Esophagus squamous epithelium (tissue), 5 donors: ENCODE measurements around the gene EHD2. TPM values are rescaled to one million over a fixed set of nuclear protein-coding genes. Genes with fewer than 3 reads are reported as not detected.
"Not testable (repeated sequence)": the region's sequence is repeated elsewhere in the genome, so short reads cannot be mapped to it uniquely, and the experiment has no call there.

Experiments used
- DNase-seq: peaks from one replicate; lab custom pipeline; 2025; lab: John Stamatoyannopoulos, UW
- H3K27ac ChIP-seq, 4 donors: fragments of 200-600 bp; sonication (generic); one replicate each; pipeline ENCODE4 v1.5.1; 2016 to 2019; ENCODE audit warnings: mild to moderate bottlenecking in 1 of 4
- H3K27me3 ChIP-seq, 4 donors: fragments of 200-600 bp; sonication (generic); 1 replicate in 3 of 4; 2 replicates in 1 of 4; pipeline versions ENCODE4 v1.5.1 to v1.6.0; 2017 to 2021; ENCODE audit warnings: antibody characterized with exemption in 1 of 4
- H3K36me3 ChIP-seq, 3 donors: fragments of 200-600 bp; sonication (generic); one replicate each; pipeline ENCODE4 v1.5.1; 2016 to 2019
- H3K4me1 ChIP-seq, 3 donors: fragments of 200-600 bp; sonication (generic); one replicate each; pipeline ENCODE4 v1.5.1; 2017 to 2019
- H3K4me3 ChIP-seq, 4 donors: fragments of 200-600 bp; sonication (generic); 1 replicate in 3 of 4; 2 replicates in 1 of 4; pipeline ENCODE4 v1.5.1; 2016 to 2019; ENCODE audit warnings: mild to moderate bottlenecking in 2 of 4, moderate library complexity in 1 of 4
- H3K9me3 ChIP-seq, 3 donors: fragments of 200-600 bp; sonication (generic); one replicate each; pipeline ENCODE4 v1.5.1; 2016 to 2019
- CTCF ChIP-seq, 6 experiments: fragments of 450-650 bp in 4 of 6; fragments of 200-600 bp in 2 of 6; sonication (generic) in 2 of 6; IDR thresholded peaks; one replicate each; pipeline ENCODE4 v1.5.1; 2016 to 2019; ENCODE audit warnings: antibody characterized with exemption in 6 of 6, mild to moderate bottlenecking in 4 of 6, moderate library complexity in 4 of 6
- POLR2A ChIP-seq, 4 donors: fragments of 450-650 bp; IDR thresholded peaks; one replicate each; pipeline ENCODE4 v1.6.1; 2017; ENCODE audit warnings: antibody characterized with exemption in 4 of 4, mild to moderate bottlenecking in 4 of 4, moderate library complexity in 3 of 4
- WGBS, 2 donors: methylation state at CpG; one replicate each; pipeline ENCODE4 v1.1.5; 2018; 5-methylcytosine and 5-hydroxymethylcytosine counted together
- intact Hi-C: fragments of 100-400 bp; cut with DNase I; formaldehyde crosslinking; loops from one replicate; pipeline ENCODE4 v1.15.0; 2022
- total RNA-seq, 4 donors: library from RNA; depleted of rRNA; stranded (reverse); fragments of >200 nt; gene quantifications; one replicate each; pipeline ENCODE4 v1.1.0, GENCODE V29; 2016
- donor health status: DM: yes; HTN: yes; CAD: no.

Gene EHD2, protein sequence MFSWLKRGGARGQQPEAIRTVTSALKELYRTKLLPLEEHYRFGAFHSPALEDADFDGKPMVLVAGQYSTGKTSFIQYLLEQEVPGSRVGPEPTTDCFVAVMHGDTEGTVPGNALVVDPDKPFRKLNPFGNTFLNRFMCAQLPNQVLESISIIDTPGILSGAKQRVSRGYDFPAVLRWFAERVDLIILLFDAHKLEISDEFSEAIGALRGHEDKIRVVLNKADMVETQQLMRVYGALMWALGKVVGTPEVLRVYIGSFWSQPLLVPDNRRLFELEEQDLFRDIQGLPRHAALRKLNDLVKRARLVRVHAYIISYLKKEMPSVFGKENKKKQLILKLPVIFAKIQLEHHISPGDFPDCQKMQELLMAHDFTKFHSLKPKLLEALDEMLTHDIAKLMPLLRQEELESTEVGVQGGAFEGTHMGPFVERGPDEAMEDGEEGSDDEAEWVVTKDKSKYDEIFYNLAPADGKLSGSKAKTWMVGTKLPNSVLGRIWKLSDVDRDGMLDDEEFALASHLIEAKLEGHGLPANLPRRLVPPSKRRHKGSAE
- 10 to 100 TPM; 34.8 to 50.7 (median 39.2) TPM for total RNA-seq

- no peaks in the 10 kb centered on the region for H3K9me3 ChIP-seq
- peak within 1 kb of the TSS; percentile 88 to 96 (median 91) for H3K27ac ChIP-seq
- no peak for DNase-seq
- H3K36me3 ChIP-seq = peaks cover 0 to 19% (median 12%) of the 10 kb centered on the region in 3 donors
- TF ChIP-seq CTCF (IDR thresholded peaks at IDR 0.05) (peak; percentile 86 to 98 (median 95)), POLR2A (IDR thresholded peaks at IDR 0.05) (peak in 2 of 4 donors; percentile 81 to 83)
- peak within 1 kb of the TSS; percentile 60 to 83 (median 78) for H3K4me3 ChIP-seq
- WGBS, 2 donors = 4 to 11% methylated on average over 11 to 20 of the region's 52 CpGs
- intact Hi-C loops = loop anchor here (5.0 kb wide), 1 partner anchor 74 kb away; no protein-coding TSS in a partner anchor
- H3K27me3 ChIP-seq = no peaks in the 10 kb centered on the region
- H3K4me1 ChIP-seq = peaks cover under 1 to 57% (median 37%) of the 10 kb centered on the region in 3 donors
These were observed at the start of gene EHD2 for GRCh38 chr19:47713046-47714021. Gene EHD2, plus strand, starts transcription at chr19:47713422. Its CDS starts 3,191 bp downstream, at chr19:47716613.

DNA sequence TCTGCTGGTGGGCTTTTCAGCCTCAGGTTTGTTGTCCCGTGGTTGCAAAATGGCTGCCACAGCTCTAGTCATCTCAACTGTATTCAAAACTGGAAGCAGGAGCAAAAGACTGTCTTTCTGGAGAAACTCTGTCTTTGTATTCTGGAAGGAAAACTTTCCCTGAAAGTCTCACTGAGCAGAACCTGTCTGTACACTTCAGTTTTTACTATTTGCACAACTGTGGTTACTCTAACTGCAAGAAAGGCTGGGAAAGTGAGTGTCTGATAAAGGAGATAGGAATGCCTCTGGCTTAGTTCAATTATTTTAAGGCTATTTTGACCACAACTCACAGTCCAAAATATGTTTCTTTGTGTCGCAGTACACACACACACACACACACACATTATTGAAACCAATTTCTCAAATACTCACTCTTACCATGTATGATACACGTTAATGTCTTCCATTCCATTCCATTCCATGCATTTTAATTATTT, 49.7 kb upstream of the EHD2 start:
- H3K9me3 ChIP-seq = no peaks in the 10 kb centered on the region
- H3K4me3 ChIP-seq = peak overlapping the region in 1 of 4 donors; percentile 3
- no peaks in the 10 kb centered on the region for H3K36me3 ChIP-seq
- TF ChIP-seq POLR2A (IDR thresholded peaks at IDR 0.05) (no peak), CTCF (IDR thresholded peaks at IDR 0.05) (no peak)
- H3K27me3 ChIP-seq = no peaks in the 10 kb centered on the region
- peak overlapping the region; percentile 82 to 92 (median 86) for H3K27ac ChIP-seq
- peaks cover 20 to 98% (median 64%) of the 10 kb centered on the region in 3 donors for H3K4me1 ChIP-seq
- intact Hi-C loops = no loop called here
- 43 to 44% methylated on average over 3 of the region's 3 CpGs for whole genome bisulfite sequencing, 2 donors
- no peak for DNase-seq

DNA sequence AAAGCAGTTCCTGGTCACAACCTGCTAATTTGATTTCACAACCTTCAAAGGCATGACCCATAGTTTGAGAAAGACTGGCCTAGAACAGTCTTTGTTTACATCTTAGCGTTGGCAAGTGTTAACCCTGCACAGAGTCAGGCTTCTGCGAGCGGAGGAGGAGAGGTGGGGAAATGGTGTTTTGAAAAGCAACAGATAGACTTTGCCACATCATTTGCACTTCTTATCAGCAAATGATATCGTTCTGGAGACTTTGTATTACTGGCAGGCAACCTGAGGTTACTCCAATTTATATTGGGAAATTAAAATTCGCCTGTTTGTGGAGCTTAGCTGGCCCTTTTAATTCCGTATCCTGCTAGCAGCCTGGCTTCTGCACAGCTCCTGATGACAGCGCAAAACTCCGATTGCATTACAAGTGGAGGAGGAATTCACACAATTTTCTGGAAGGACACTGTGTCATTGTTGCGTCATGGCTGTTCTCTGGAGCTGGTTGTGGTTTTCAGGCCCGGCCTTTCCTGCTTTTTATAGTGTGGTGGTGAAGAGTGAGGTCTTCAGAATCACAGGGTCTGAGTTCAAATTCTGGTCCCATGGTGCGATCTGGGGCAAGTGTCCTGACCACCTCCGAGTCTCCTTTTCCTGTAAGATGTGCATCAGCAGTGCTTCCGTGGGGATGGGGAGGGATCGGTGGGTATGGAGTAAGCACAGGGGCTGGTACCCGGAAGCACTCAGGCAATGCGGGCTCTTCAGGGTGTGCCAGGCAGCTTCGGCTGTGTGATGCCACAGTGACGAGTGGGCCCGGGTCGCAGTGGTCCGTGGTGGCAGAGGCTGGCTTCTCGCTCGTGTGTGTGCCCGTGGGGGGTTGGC, 49.1 kb upstream of the EHD2 start:
- Histone ChIP-seq H3K27ac (peak overlapping the region; percentile 82 to 92 (median 86)), H3K4me1 (peaks cover 20 to 94% (median 64%) of the 10 kb centered on the region in 3 donors), H3K9me3 (no peaks in the 10 kb centered on the region), H3K36me3 (no peaks in the 10 kb centered on the region), H3K4me3 (peak overlapping the region in 1 of 4 donors; percentile 27), H3K27me3 (no peaks in the 10 kb centered on the region)
- no peak for TF ChIP-seq POLR2A (IDR thresholded peaks at IDR 0.05)
- no peak for TF ChIP-seq CTCF (IDR thresholded peaks at IDR 0.05)
- peak; percentile 10 for DNase-seq
- intact Hi-C loops = no loop called here
- WGBS, 2 donors = 41 to 59% methylated on average over 9 to 20 of the region's 24 CpGs

DNA sequence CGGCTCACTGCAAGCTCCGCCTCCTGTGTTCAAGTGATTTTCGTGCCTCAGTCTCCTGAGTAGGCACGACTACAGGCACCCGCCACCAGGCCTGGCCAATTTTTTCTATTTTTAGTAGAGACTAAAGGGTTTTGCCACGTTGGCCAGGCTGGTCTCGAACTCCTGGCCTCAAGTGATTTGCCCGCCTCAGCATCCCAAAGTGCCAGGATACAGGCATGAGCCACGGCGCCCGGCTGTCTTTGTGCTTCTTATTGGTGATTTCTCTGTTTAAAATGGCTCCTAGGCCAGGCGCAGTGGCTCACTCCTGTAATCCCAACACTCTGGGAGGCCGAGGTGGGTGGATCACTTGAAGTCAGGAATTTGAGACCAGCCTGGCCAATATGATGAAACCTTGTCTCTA, 44.7 kb upstream of the EHD2 start:
- 82 to 85% methylated on average over 11 to 12 of the region's 13 CpGs for WGBS, 2 donors
- intact Hi-C loops, DNase-seq, H3K9me3 ChIP-seq, H3K27me3 ChIP-seq, H3K4me3 ChIP-seq: not testable (repeated sequence)
- Histone ChIP-seq H3K27ac (peak overlapping the region in 1 of 4 donors; percentile 89), H3K36me3 (peaks cover 0 to 27% (median 0%) of the 10 kb centered on the region in 3 donors), H3K4me1 (peaks cover 20 to 53% (median 39%) of the 10 kb centered on the region in 3 donors)
